HEK293 (cell line): ENCODE measurements around the gene PSMB4.

Source experiments
- CTCF ChIA-PET: fragments of 350-600 bp; formaldehyde crosslinking; extraction: SDS; loops from one replicate; lab custom pipeline; 2021; ENCODE audit warnings: antibody characterized with exemption; lab: Yijun Ruan, JAX
- POLR2A ChIA-PET: fragments of 300-600 bp; formaldehyde crosslinking; extraction: SDS; loops from one replicate; lab custom pipeline; 2020; ENCODE audit warnings: antibody characterized with exemption, inconsistent platforms; lab: Yijun Ruan, JAX
- H3K27ac ChIP-seq: fragments of 200-500 bp; sonication (Bioruptor generic); 2 replicates; pipeline ENCODE4 v1.5.1; 2014; ENCODE audit warnings: low read depth, low read length, control low read depth, inconsistent platforms; ENCODE audit errors: extremely low read depth
- H3K36me3 ChIP-seq, 2 experiments: fragments of 200-500 bp in 1 of 2; sonication (Bioruptor generic) in 1 of 2; 1 replicate in 1 of 2; 2 replicates in 1 of 2; pipeline ENCODE4 v1.5.1; 2014 to 2017; ENCODE audit warnings: inconsistent platforms in 2 of 2, low read length in 2 of 2; ENCODE audit not compliant: control insufficient read depth in 2 of 2, insufficient read depth in 1 of 2
- H3K4me1 ChIP-seq: fragments of 200-500 bp; sonication (Bioruptor generic); 2 replicates; pipeline ENCODE4 v1.5.1; 2014; ENCODE audit warnings: mild to moderate bottlenecking, low read length, inconsistent platforms; ENCODE audit not compliant: control insufficient read depth, insufficient read depth
- H3K4me3 ChIP-seq: 2 replicates; pipeline ENCODE4 v1.5.1; 2011; ENCODE audit warnings: low read depth, mild to moderate bottlenecking, control low read depth, low read length, moderate library complexity
- H3K9me3 ChIP-seq: fragments of 200-500 bp; sonication (Bioruptor generic); 2 replicates; pipeline ENCODE4 v1.5.1; 2014; ENCODE audit warnings: low read depth, low read length, inconsistent platforms; ENCODE audit not compliant: control insufficient read depth, insufficient read depth
- GFI1B ChIP-seq: fragments of 450-650 bp; formaldehyde crosslinking; IDR thresholded peaks from 2 replicates; pipeline ENCODE4 v1.5.1; 2016; ENCODE audit warnings: missing biosample characterization, missing genetic modification characterization
- PRDM2 ChIP-seq: fragments of 450-650 bp; formaldehyde crosslinking; IDR thresholded peaks from 2 replicates; pipeline ENCODE4 v1.5.1; 2016; ENCODE audit warnings: missing biosample characterization, missing genetic modification characterization, borderline replicate concordance
- TSHZ1 ChIP-seq: fragments of 450-650 bp; formaldehyde crosslinking; IDR thresholded peaks from 2 replicates; pipeline ENCODE4 v1.5.1; 2016; ENCODE audit warnings: missing biosample characterization, missing genetic modification characterization, borderline replicate concordance
- ZNF138 ChIP-seq: fragments of 450-650 bp; formaldehyde crosslinking; IDR thresholded peaks from 2 replicates; pipeline ENCODE4 v1.5.1; 2016; ENCODE audit warnings: missing biosample characterization, missing genetic modification characterization, borderline replicate concordance
- ZNF174 ChIP-seq: fragments of 450-650 bp; formaldehyde crosslinking; IDR thresholded peaks from 2 replicates; pipeline ENCODE4 v1.5.0; 2017; ENCODE audit warnings: missing biosample characterization, mild to moderate bottlenecking, missing genetic modification characterization
- ZNF521 ChIP-seq: fragments of 450-650 bp; formaldehyde crosslinking; IDR thresholded peaks from 2 replicates; pipeline ENCODE4 v1.5.1; 2017; ENCODE audit warnings: missing biosample characterization, mild to moderate bottlenecking, missing genetic modification characterization
- ZNF560 ChIP-seq: fragments of 450-650 bp; formaldehyde crosslinking; IDR thresholded peaks from 2 replicates; pipeline ENCODE4 v1.5.1; 2017; ENCODE audit warnings: missing biosample characterization, missing genetic modification characterization, borderline replicate concordance
- ZNF600 ChIP-seq: fragments of 450-650 bp; formaldehyde crosslinking; IDR thresholded peaks from 2 replicates; pipeline ENCODE4 v1.5.1; 2016; ENCODE audit warnings: missing biosample characterization, missing genetic modification characterization
- ZNF639 ChIP-seq: fragments of 450-650 bp; formaldehyde crosslinking; IDR thresholded peaks from 2 replicates; pipeline ENCODE4 v1.5.1; 2016; ENCODE audit warnings: missing biosample characterization, missing genetic modification characterization
- ZNF645 ChIP-seq: fragments of 450-650 bp; formaldehyde crosslinking; IDR thresholded peaks from 2 replicates; pipeline ENCODE4; 2016; ENCODE audit warnings: missing biosample characterization, missing genetic modification characterization

PSMB4 gene

GRCh38 chr1:151411884-151412283 is 12.5 kb downstream of the PSMB4 start (continued):
- no peak for TF ChIP-seq ZNF645 (tag by site-specific recombination)
- TF ChIP-seq ZNF560 (tag by site-specific recombination) = no peak
- TF ChIP-seq TSHZ1 = no peak
- TF ChIP-seq ZNF521 (tag by site-specific recombination) = no peak
- no peak for TF ChIP-seq ZNF174 (tag by site-specific recombination)
- TF ChIP-seq ZNF639 (tag by site-specific recombination) = no peak
- TF ChIP-seq ZNF600 (tag by site-specific recombination) = no peak

- Histone ChIP-seq H3K9me3 (no peaks in the 10 kb centered on the region), H3K27ac (no peak overlapping the region), H3K4me3 (no peak overlapping the region), H3K4me1 (no peaks in the 10 kb centered on the region), H3K36me3 (peaks cover 46 to 88% of the 10 kb centered on the region in 2 experiments)
- ChIA-PET CTCF (interaction anchor here (0.6 to 0.7 kb wide), 3 partner anchors 14 to 115 kb away, joined by 3 to 5 read pairs (median 4); no protein-coding TSS in a partner anchor), POLR2A (interaction anchor here (0.6 kb wide), 1 partner anchor 100 kb away, joined by 3 read pairs; no protein-coding TSS in a partner anchor)
- TF ChIP-seq ZNF138 (tag by site-specific recombination) (no peak), GFI1B (tag by site-specific recombination) (no peak), PRDM2 (tag by site-specific recombination) (no peak), ZNF521 (tag by site-specific recombination) (no peak)
Measured at GRCh38 chr1:151416231-151416630, 16.9 kb downstream of the PSMB4 start.
